Measurements from ENCODE around the gene FAM227A. TPM values are rescaled to one million over a fixed set of nuclear protein-coding genes. Genes with fewer than 3 reads are reported as not detected.
A peak's percentile ranks its signal among the peaks of the same experiment; 100 is the strongest.
"Not testable (repeated sequence)": the region's sequence is repeated elsewhere in the genome, so short reads cannot be mapped to it uniquely, and the experiment has no call there.

FAM227A gene
- polyA plus RNA-seq, 3 donors, result not detected

GRCh38 chr22:38601221-38601764, 54.9 kb downstream of the FAM227A start:
- no peak overlapping the region for H3K4me3 ChIP-seq (replicated peaks in 1 of 3; ENCODE audit: low read depth in 2 of 3, low read length in 3 of 3)
- no peak overlapping the region for H3K4me2 ChIP-seq (replicated peaks; ENCODE audit: extremely low read depth, low read length, poor library complexity, severe bottlenecking)
- H3K36me3 Mint-ChIP-seq, result no peaks in the 10 kb centered on the region
- H4K20me1 ChIP-seq (ENCODE audit: insufficient read depth, low read length), result no peaks in the 10 kb centered on the region
- no peak overlapping the region for H3K27ac Mint-ChIP-seq
- H3K27ac ChIP-seq (ENCODE audit: low read depth in 1 of 2, low read length in 2 of 2), result no peak overlapping the region
- 93% methylated on average over 1 of the region's 2 CpGs for WGBS (ENCODE audit: insufficient coverage)
- no peak overlapping the region for H3K4me3 Mint-ChIP-seq
- no peaks in the 10 kb centered on the region for H3K79me2 ChIP-seq (ENCODE audit: insufficient read depth, low read length)
- no peak overlapping the region for H2AFZ ChIP-seq (ENCODE audit: insufficient read depth, low read depth, low read length, poor library complexity, severe bottlenecking)
- H3K4me1 Mint-ChIP-seq, result no peaks in the 10 kb centered on the region
- intact Hi-C loops (cut with micrococcal nuclease), result no loop called here
- H3K9me3 Mint-ChIP-seq, result no peaks in the 10 kb centered on the region
- H3K27me3 ChIP-seq (ENCODE audit: control insufficient read depth in 2 of 2, insufficient read depth in 2 of 2, low read length in 2 of 2), result no peaks in the 10 kb centered on the region
- no peak for DNase-seq
- no peaks in the 10 kb centered on the region for H3K36me3 ChIP-seq (replicated peaks in 1 of 2; ENCODE audit: control insufficient read depth in 1 of 2, insufficient read depth in 2 of 2, low read length in 2 of 2)
- no peaks in the 10 kb centered on the region for H3K4me1 ChIP-seq (ENCODE audit: control insufficient read depth in 1 of 2, insufficient read depth in 2 of 2, low read length in 2 of 2)
- no peak overlapping the region for H3K9ac ChIP-seq (ENCODE audit: insufficient read depth, low read length, poor library complexity, severe bottlenecking)
- peaks cover 1 to 6% (median 5%) of the 10 kb centered on the region in 3 donors for H3K27me3 Mint-ChIP-seq (ENCODE audit: low read depth in 3 of 3)
- TF ChIP-seq, protein P1, sequence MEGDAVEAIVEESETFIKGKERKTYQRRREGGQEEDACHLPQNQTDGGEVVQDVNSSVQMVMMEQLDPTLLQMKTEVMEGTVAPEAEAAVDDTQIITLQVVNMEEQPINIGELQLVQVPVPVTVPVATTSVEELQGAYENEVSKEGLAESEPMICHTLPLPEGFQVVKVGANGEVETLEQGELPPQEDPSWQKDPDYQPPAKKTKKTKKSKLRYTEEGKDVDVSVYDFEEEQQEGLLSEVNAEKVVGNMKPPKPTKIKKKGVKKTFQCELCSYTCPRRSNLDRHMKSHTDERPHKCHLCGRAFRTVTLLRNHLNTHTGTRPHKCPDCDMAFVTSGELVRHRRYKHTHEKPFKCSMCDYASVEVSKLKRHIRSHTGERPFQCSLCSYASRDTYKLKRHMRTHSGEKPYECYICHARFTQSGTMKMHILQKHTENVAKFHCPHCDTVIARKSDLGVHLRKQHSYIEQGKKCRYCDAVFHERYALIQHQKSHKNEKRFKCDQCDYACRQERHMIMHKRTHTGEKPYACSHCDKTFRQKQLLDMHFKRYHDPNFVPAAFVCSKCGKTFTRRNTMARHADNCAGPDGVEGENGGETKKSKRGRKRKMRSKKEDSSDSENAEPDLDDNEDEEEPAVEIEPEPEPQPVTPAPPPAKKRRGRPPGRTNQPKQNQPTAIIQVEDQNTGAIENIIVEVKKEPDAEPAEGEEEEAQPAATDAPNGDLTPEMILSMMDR (IDR thresholded peaks at IDR 0.05), result no peak
- H3K9me3 ChIP-seq (replicated peaks in 1 of 2; ENCODE audit: control insufficient read depth in 1 of 2, insufficient read depth in 1 of 2, low read length in 2 of 2), result no peaks in the 10 kb centered on the region

- no peak for DNase-seq
- Histone ChIP-seq H3K9me3 (replicated peaks in 1 of 2; ENCODE audit: control insufficient read depth in 1 of 2, insufficient read depth in 1 of 2, low read length in 2 of 2) (no peaks in the 10 kb centered on the region), H2AFZ (ENCODE audit: insufficient read depth, low read depth, low read length, poor library complexity, severe bottlenecking) (no peak overlapping the region), H3K79me2 (ENCODE audit: insufficient read depth, low read length) (no peaks in the 10 kb centered on the region), H3K27ac (ENCODE audit: low read depth in 1 of 2, low read length in 2 of 2) (no peak overlapping the region), H3K9ac (ENCODE audit: insufficient read depth, low read length, poor library complexity, severe bottlenecking) (no peak overlapping the region), H3K4me3 (replicated peaks in 1 of 3; ENCODE audit: low read depth in 2 of 3, low read length in 3 of 3) (no peak overlapping the region), H3K4me2 (replicated peaks; ENCODE audit: extremely low read depth, low read length, poor library complexity, severe bottlenecking) (no peak overlapping the region), H3K36me3 (replicated peaks in 1 of 2; ENCODE audit: control insufficient read depth in 1 of 2, insufficient read depth in 2 of 2, low read length in 2 of 2) (no peaks in the 10 kb centered on the region), H3K27me3 (ENCODE audit: control insufficient read depth in 2 of 2, insufficient read depth in 2 of 2, low read length in 2 of 2) (no peaks in the 10 kb centered on the region), H3K4me1 (ENCODE audit: control insufficient read depth in 1 of 2, insufficient read depth in 2 of 2, low read length in 2 of 2) (no peaks in the 10 kb centered on the region), H4K20me1 (ENCODE audit: insufficient read depth, low read length) (no peaks in the 10 kb centered on the region)
- Mint-ChIP-seq H3K27me3 (ENCODE audit: low read depth in 3 of 3) (peaks cover 1 to 8% (median 5%) of the 10 kb centered on the region in 3 donors), H3K27ac (no peak overlapping the region), H3K4me3 (no peak overlapping the region), H3K4me1 (no peaks in the 10 kb centered on the region), H3K9me3 (no peaks in the 10 kb centered on the region), H3K36me3 (no peaks in the 10 kb centered on the region)
- TF ChIP-seq, protein P1 (IDR thresholded peaks at IDR 0.05), result no peak
- intact Hi-C loops (cut with micrococcal nuclease), result no loop called here
- WGBS (ENCODE audit: insufficient coverage), result 100% methylated on average over 5 of the region's 10 CpGs
Observed at GRCh38 chr22:38599466-38599865, 56.7 kb downstream of the FAM227A start.

GRCh38 chr22:38582923-38583322, 73.3 kb downstream of the FAM227A start:
- intact Hi-C loops (cut with micrococcal nuclease); H3K27ac ChIP-seq (ENCODE audit: low read depth in 1 of 2, low read length in 2 of 2); H3K36me3 ChIP-seq (replicated peaks in 1 of 2; ENCODE audit: control insufficient read depth in 1 of 2, insufficient read depth in 2 of 2, low read length in 2 of 2); H4K20me1 ChIP-seq (ENCODE audit: insufficient read depth, low read length); H3K9me3 ChIP-seq (replicated peaks in 1 of 2; ENCODE audit: control insufficient read depth in 1 of 2, insufficient read depth in 1 of 2, low read length in 2 of 2); H3K9me3 Mint-ChIP-seq; H3K27me3 Mint-ChIP-seq (ENCODE audit: low read depth in 3 of 3); H2AFZ ChIP-seq (ENCODE audit: insufficient read depth, low read depth, low read length, poor library complexity, severe bottlenecking); H3K27me3 ChIP-seq (ENCODE audit: control insufficient read depth in 2 of 2, insufficient read depth in 2 of 2, low read length in 2 of 2); H3K4me3 ChIP-seq (replicated peaks in 1 of 3; ENCODE audit: low read depth in 2 of 3, low read length in 3 of 3); H3K9ac ChIP-seq (ENCODE audit: insufficient read depth, low read length, poor library complexity, severe bottlenecking); H3K79me2 ChIP-seq (ENCODE audit: insufficient read depth, low read length); H3K4me1 Mint-ChIP-seq; H3K36me3 Mint-ChIP-seq; DNase-seq; H3K4me2 ChIP-seq (replicated peaks; ENCODE audit: extremely low read depth, low read length, poor library complexity, severe bottlenecking); H3K4me1 ChIP-seq (ENCODE audit: control insufficient read depth in 1 of 2, insufficient read depth in 2 of 2, low read length in 2 of 2): not testable (repeated sequence)
- Mint-ChIP-seq H3K27ac (peak overlapping the region in 1 of 7 donors; percentile 28), H3K4me3 (peak overlapping the region in 1 of 2 donors; percentile 1)
- WGBS (ENCODE audit: insufficient coverage), result no CpG with 5 or more reads among the region's 3 CpGs

Data from CD14-positive monocyte (primary cell).